B cell (primary cell): ENCODE measurements around the gene CPA5. TPM values are rescaled to one million over a fixed set of nuclear protein-coding genes. Genes with fewer than 3 reads are reported as not detected.

Experiments used
- ATAC-seq: fragments of 200-7000 bp; cut with Tn5 transposase; one replicate; pipeline ENCODE4 v1.10.0; 2021; ENCODE audit warnings: low read depth, mild to moderate bottlenecking, moderate number of reproducible peaks, moderate library complexity
- CTCF ChIA-PET: fragments of 350-600 bp; sonication (Branson Sonifier 250); formaldehyde crosslinking; loops from one replicate; lab custom pipeline; 2021; ENCODE audit warnings: antibody characterized with exemption, inconsistent platforms; lab: Charles Lee
- POLR2A ChIA-PET: fragments of 350-600 bp; sonication (Branson Sonifier 250); formaldehyde crosslinking; loops from one replicate; lab custom pipeline; 2021; ENCODE audit warnings: antibody characterized with exemption; lab: Charles Lee
- DNase-seq: peaks from one replicate; pipeline ENCODE4 v3.0.0; 2013
- H2AFZ ChIP-seq: 2 replicates; pipeline ENCODE4 v1.6.1; 2012; ENCODE audit warnings: mild to moderate bottlenecking, low read depth, low read length; ENCODE audit not compliant: insufficient read depth, poor library complexity, severe bottlenecking
- H3K27ac ChIP-seq, 2 donors: 1 replicate in 1 of 2; 2 replicates in 1 of 2; pipeline ENCODE4 v1.5.1; 2012 to 2013; ENCODE audit warnings: low read length in 2 of 2, mild to moderate bottlenecking in 2 of 2, moderate library complexity in 1 of 2
- H3K27me3 ChIP-seq, 4 experiments: fragments of 200-600 bp in 1 of 4; sonication (generic) in 1 of 4; replicated peaks in 1 of 4; 1 replicate in 2 of 4; 2 replicates in 2 of 4; pipeline versions ENCODE4 v1.6.1 to v1.7.0; 2013 to 2016; ENCODE audit warnings: low read length in 3 of 4, mild to moderate bottlenecking in 2 of 4, mixed read lengths in 1 of 4, moderate library complexity in 1 of 4; ENCODE audit not compliant: insufficient read depth in 4 of 4, control insufficient read depth in 3 of 4; ENCODE audit errors: control extremely low read depth in 1 of 4
- H3K36me3 ChIP-seq, 2 experiments: replicated peaks in 1 of 2; 1 replicate in 1 of 2; 2 replicates in 1 of 2; pipeline versions ENCODE4 v1.6.1 to v1.7.1; 2013; ENCODE audit warnings: low read length in 1 of 2; ENCODE audit not compliant: insufficient read depth in 2 of 2, control insufficient read depth in 1 of 2; ENCODE audit errors: control extremely low read depth in 1 of 2, extremely low read depth in 1 of 2
- H3K4me1 ChIP-seq, 2 donors: fragments of 200-600 bp in 1 of 2; sonication (generic) in 1 of 2; 1 replicate in 1 of 2; 2 replicates in 1 of 2; pipeline versions ENCODE4 v1.5.1 to v1.6.1; 2013 to 2017; ENCODE audit warnings: low read length in 2 of 2; ENCODE audit not compliant: control insufficient read depth in 2 of 2, insufficient read depth in 2 of 2
- H3K4me2 ChIP-seq: replicated peaks from 2 replicates; pipeline ENCODE3; 2012; ENCODE audit warnings: mild to moderate bottlenecking, low read depth, low read length; ENCODE audit not compliant: poor library complexity, severe bottlenecking
- H3K4me3 ChIP-seq, 5 experiments: fragments of 200-600 bp in 1 of 5; sonication (generic) in 1 of 5; 1 replicate in 3 of 5; 2 replicates in 2 of 5; pipeline versions ENCODE4 v1.5.1 to v1.7.0; 2011 to 2016; ENCODE audit warnings: low read length in 4 of 5, mild to moderate bottlenecking in 4 of 5, low read depth in 2 of 5, control low read depth in 1 of 5, moderate library complexity in 1 of 5; ENCODE audit not compliant: insufficient read depth in 1 of 5; ENCODE audit errors: control extremely low read depth in 1 of 5, extremely low read depth in 1 of 5
- H3K79me2 ChIP-seq: fragments of 200-600 bp; sonication (generic); one replicate; pipeline ENCODE4 v1.6.0; 2016; ENCODE audit warnings: low read length; ENCODE audit not compliant: control insufficient read depth, insufficient read depth
- H3K9ac ChIP-seq: fragments of 200-600 bp; sonication (generic); 2 replicates; pipeline ENCODE4 v1.6.1; 2017; ENCODE audit warnings: mild to moderate bottlenecking, low read length, moderate library complexity
- H3K9me3 ChIP-seq, 3 donors: one replicate each; pipeline versions ENCODE4 v1.6.1 to v1.7.1; 2013; ENCODE audit warnings: low read length in 2 of 3; ENCODE audit not compliant: control insufficient read depth in 2 of 3, insufficient read depth in 1 of 3; ENCODE audit errors: control extremely low read depth in 1 of 3
- H4K20me1 ChIP-seq: 2 replicates; pipeline ENCODE4 v1.6.0; 2012; ENCODE audit warnings: mild to moderate bottlenecking, low read length; ENCODE audit not compliant: insufficient read depth, control insufficient read depth, poor library complexity, severe bottlenecking
- H3K27ac Mint-ChIP-seq: one replicate; pipeline ENCODE4 v1.8.0; 2021; ENCODE audit warnings: mixed read lengths
- H3K27me3 Mint-ChIP-seq: one replicate; pipeline ENCODE4 v1.8.0; 2021; ENCODE audit warnings: mixed read lengths
- H3K4me1 Mint-ChIP-seq: one replicate; pipeline ENCODE4 v1.8.0; 2021; ENCODE audit warnings: mixed read lengths
- H3K4me3 Mint-ChIP-seq: one replicate; pipeline ENCODE4 v1.8.0; 2021; ENCODE audit warnings: mixed read lengths
- H3K9me3 Mint-ChIP-seq: one replicate; pipeline ENCODE4 v1.8.0; 2022; ENCODE audit warnings: mixed read lengths; ENCODE audit not compliant: insufficient read depth
- CTCF ChIP-seq: fragments of 200-600 bp; IDR thresholded peaks from one replicate; pipeline ENCODE4 v1.8.0; 2022; ENCODE audit warnings: antibody characterized with exemption, mild to moderate bottlenecking
- EZH2 ChIP-seq: IDR thresholded peaks from 2 replicates; pipeline ENCODE4 v1.6.1; 2012; ENCODE audit warnings: borderline replicate concordance, low read depth, mild to moderate bottlenecking, moderate library complexity, low read length; ENCODE audit not compliant: insufficient read depth, poor library complexity, severe bottlenecking
- WGBS: methylation state at CpG from one replicate; pipeline ENCODE4 v1.1.5; 2013; ENCODE audit warnings: missing lambda C conversion rate; ENCODE audit not compliant: insufficient coverage; 5-methylcytosine and 5-hydroxymethylcytosine counted together
- intact Hi-C: fragments of 100-400 bp; cut with micrococcal nuclease; formaldehyde crosslinking; loops from one replicate; pipeline ENCODE4 v1.10.0; 2022
- polyA plus RNA-seq: library from polyadenylated mRNA; depleted of rRNA; stranded (reverse); fragments of >200 nt; gene quantifications from 2 replicates; pipeline ENCODE4 v1.2.3, GENCODE V29; 2012
- total RNA-seq, 2 donors: library from RNA; stranded (reverse); fragments of 120-200 nt in 1 of 2; gene quantifications; 1 replicate in 1 of 2; 2 replicates in 1 of 2; pipeline versions ENCODE4 v1.2.3 to v1.2.4, GENCODE V29; 2013 to 2022

The CPA5 gene
- total and polyA plus RNA-seq, 2 donors (not counting 1 experiment from before 2014, with no cell fraction given): not detected

GRCh38 chr7:130329681-130330080 lies 14.9 kb upstream of the CPA5 start:
- Mint-ChIP-seq H3K4me3 (no peak overlapping the region), H3K9me3 (no peaks in the 10 kb centered on the region), H3K27me3 (no peaks in the 10 kb centered on the region), H3K4me1 (no peaks in the 10 kb centered on the region), H3K27ac (no peak overlapping the region)
- H3K9ac ChIP-seq: no peak overlapping the region
- CTCF ChIA-PET: no interaction called here
- POLR2A ChIA-PET: no interaction called here
- no peaks in the 10 kb centered on the region for H3K4me1 ChIP-seq
- H3K79me2 ChIP-seq: no peaks in the 10 kb centered on the region
- no peak overlapping the region for H3K4me3 ChIP-seq
- no peak for ATAC-seq
- H3K27me3 ChIP-seq: no peaks in the 10 kb centered on the region
- H3K9me3 ChIP-seq: no peaks in the 10 kb centered on the region
- DNase-seq: no peak
- H3K36me3 ChIP-seq: no peaks in the 10 kb centered on the region
- H3K27ac ChIP-seq: no peak overlapping the region
- intact Hi-C loops: no loop called here
- no peak overlapping the region for H3K4me2 ChIP-seq
- no CpG with 5 or more reads among the region's 3 CpGs for WGBS
- H4K20me1 ChIP-seq: no peaks in the 10 kb centered on the region
- TF ChIP-seq EZH2 (no peak), CTCF (no peak)
- no peak overlapping the region for H2AFZ ChIP-seq

- POLR2A ChIA-PET: no interaction called here
- no peaks in the 10 kb centered on the region for H3K4me1 Mint-ChIP-seq
- no CpG with 5 or more reads among the region's 4 CpGs for WGBS
These were observed 12.2 kb upstream of the CPA5 start for GRCh38 chr7:130332259-130333053.

More at GRCh38 chr7:130332259-130333053, 12.2 kb upstream of the CPA5 start:
- Histone ChIP-seq H3K27ac (no peak overlapping the region), H3K36me3 (no peaks in the 10 kb centered on the region), H2AFZ (no peak overlapping the region), H3K9me3 (no peaks in the 10 kb centered on the region), H3K9ac (no peak overlapping the region), H3K4me2 (no peak overlapping the region), H3K4me1 (no peaks in the 10 kb centered on the region), H3K79me2 (no peaks in the 10 kb centered on the region), H3K4me3 (no peak overlapping the region), H4K20me1 (no peaks in the 10 kb centered on the region), H3K27me3 (no peaks in the 10 kb centered on the region)
- CTCF ChIA-PET: interaction anchor here (0.5 kb wide), 1 partner anchor 326 kb away, joined by 4 read pairs; no protein-coding TSS in a partner anchor
- no peak overlapping the region for H3K4me3 Mint-ChIP-seq
- intact Hi-C loops: no loop called here
- TF ChIP-seq EZH2 (no peak), CTCF (no peak)
- H3K9me3 Mint-ChIP-seq: no peaks in the 10 kb centered on the region
- ATAC-seq: no peak
- no peak for DNase-seq
- no peaks in the 10 kb centered on the region for H3K27me3 Mint-ChIP-seq
- no peak overlapping the region for H3K27ac Mint-ChIP-seq
